SK-N-SH treated with all-trans-retinoic acid at 6 μM for 48 hours (cell line): Measurements from ENCODE around the gene NRG4.
"Not testable (repeated sequence)": the region's sequence is repeated elsewhere in the genome, so short reads cannot be mapped to it uniquely, and the experiment has no call there.

Source experiments
- ATAC-seq: fragments of 200-7000 bp; cut with Tn5 transposase; 3 replicates; pipeline ENCODE4 v1.9.1; 2020; ENCODE audit warnings: mild to moderate bottlenecking, moderate library complexity
- BACH2 ChIP-seq: fragments of 250-450 bp; sonication (Bioruptor Pico); IDR thresholded peaks from 2 replicates; pipeline ENCODE4 v1.9.0; 2021; ENCODE audit warnings: mild to moderate bottlenecking, borderline replicate concordance
- CSDC2 ChIP-seq: fragments of 250-450 bp; sonication (Bioruptor Pico); IDR thresholded peaks from 2 replicates; pipeline ENCODE4 v1.5.0; 2020; ENCODE audit warnings: mild to moderate bottlenecking, moderate library complexity
- ESRRG ChIP-seq: fragments of 250-450 bp; sonication (Bioruptor Pico); IDR thresholded peaks from 2 replicates; pipeline ENCODE4 v1.6.1; 2021; ENCODE audit warnings: mild to moderate bottlenecking
- GLIS3 ChIP-seq: fragments of 250-450 bp; sonication (Bioruptor Pico); IDR thresholded peaks from 2 replicates; pipeline ENCODE4 v1.5.0; 2020; ENCODE audit warnings: mild to moderate bottlenecking, moderate library complexity
- ISL1 ChIP-seq: fragments of 250-450 bp; sonication (Bioruptor Pico); IDR thresholded peaks from 2 replicates; pipeline ENCODE4 v2.1.2; 2022; ENCODE audit warnings: mild to moderate bottlenecking, moderate library complexity
- RARB ChIP-seq: fragments of 250-450 bp; sonication (Bioruptor Pico); IDR thresholded peaks from 2 replicates; pipeline ENCODE4 v1.8.0; 2021; ENCODE audit warnings: mild to moderate bottlenecking, moderate library complexity
- SNAI2 ChIP-seq: fragments of 250-450 bp; sonication (Bioruptor Pico); IDR thresholded peaks from 2 replicates; pipeline ENCODE4 v1.5.0; 2020; ENCODE audit warnings: mild to moderate bottlenecking, moderate library complexity
- TOX ChIP-seq: fragments of 250-450 bp; sonication (Bioruptor Pico); IDR thresholded peaks from 2 replicates; pipeline ENCODE4 v1.8.0; 2021; ENCODE audit warnings: mild to moderate bottlenecking, moderate library complexity, borderline replicate concordance
- ZFP3 ChIP-seq: fragments of 250-450 bp; sonication (Bioruptor Pico); IDR thresholded peaks from 2 replicates; pipeline ENCODE4 v1.5.0; 2020; ENCODE audit warnings: mild to moderate bottlenecking, moderate library complexity
- ZFP30 ChIP-seq: fragments of 450-650 bp; formaldehyde crosslinking; IDR thresholded peaks from 2 replicates; pipeline ENCODE4 v1.5.0; 2022; ENCODE audit warnings: mild to moderate bottlenecking, moderate library complexity
- ZNF565 ChIP-seq: fragments of 450-650 bp; formaldehyde crosslinking; conservative IDR thresholded peaks from 2 replicates; pipeline ENCODE4 v1.5.0; 2020; ENCODE audit warnings: low read depth, mild to moderate bottlenecking, moderate library complexity
- ZNF70 ChIP-seq: fragments of 450-650 bp; formaldehyde crosslinking; IDR thresholded peaks from 2 replicates; pipeline ENCODE4 v1.5.0; 2020; ENCODE audit warnings: mild to moderate bottlenecking, moderate library complexity
- TF ChIP-seq, protein P1 (sequence below): fragments of 250-450 bp; sonication (Bioruptor Pico); IDR thresholded peaks from 2 replicates; pipeline ENCODE4 v1.5.1; 2021; ENCODE audit warnings: mild to moderate bottlenecking, moderate library complexity
- TF ChIP-seq, protein P2 (sequence below): fragments of 250-450 bp; sonication (Bioruptor Pico); IDR thresholded peaks from 2 replicates; pipeline ENCODE4 v1.8.0; 2021; ENCODE audit warnings: low read depth, mild to moderate bottlenecking, moderate library complexity, borderline replicate concordance
- TF ChIP-seq, protein P3 (sequence below): fragments of 250-450 bp; sonication (Bioruptor Pico); IDR thresholded peaks from 2 replicates; pipeline ENCODE4 v1.8.0; 2020; ENCODE audit warnings: mild to moderate bottlenecking, moderate library complexity, borderline replicate concordance
- TF ChIP-seq, protein P4 (sequence below): fragments of 250-450 bp; sonication (Bioruptor Pico); IDR thresholded peaks from 2 replicates; pipeline ENCODE4 v1.5.1; 2020; ENCODE audit warnings: low read depth, mild to moderate bottlenecking, moderate library complexity
- TF ChIP-seq, protein P5 (sequence below): fragments of 250-450 bp; sonication (Bioruptor Pico); IDR thresholded peaks from 2 replicates; pipeline ENCODE4 v1.5.0; 2020; ENCODE audit warnings: mild to moderate bottlenecking, moderate library complexity

The NRG4 gene

DNA sequence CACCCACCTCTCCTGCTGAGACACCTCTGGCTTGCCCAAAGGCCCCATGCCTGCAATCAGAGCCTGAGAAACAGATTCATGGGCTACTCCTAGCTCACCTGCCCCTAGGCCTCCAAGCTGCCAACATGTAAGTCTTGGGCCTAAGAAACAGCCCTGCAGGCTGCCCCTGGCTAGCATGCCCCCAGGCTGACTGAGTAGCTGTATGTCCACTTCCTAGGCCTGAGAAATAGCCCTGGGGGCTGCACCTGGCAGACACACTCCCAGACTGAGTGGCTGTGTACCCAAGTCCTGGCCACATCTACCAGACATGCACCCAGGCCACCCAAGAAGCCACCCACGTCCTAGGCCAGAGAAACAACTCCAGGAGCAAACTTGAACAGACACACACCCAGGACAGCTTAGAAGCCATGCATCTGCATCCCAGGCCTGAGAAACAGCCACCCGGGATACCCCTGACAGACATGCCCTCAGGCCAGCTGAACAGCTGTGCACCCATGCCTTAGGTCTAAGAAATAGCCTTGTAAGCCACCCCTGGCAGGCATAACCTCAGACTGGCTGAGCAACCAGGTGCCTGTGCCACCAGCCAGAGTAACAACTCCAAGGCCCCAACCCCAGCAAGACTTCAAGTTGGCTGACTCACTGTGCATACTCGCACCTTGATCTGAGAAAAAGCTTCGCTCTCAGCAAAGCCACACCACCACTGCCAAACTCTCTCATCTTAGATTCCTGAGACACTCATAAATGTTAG is 12.0 kb upstream of the NRG4 start:
- TF ChIP-seq, protein P1, sequence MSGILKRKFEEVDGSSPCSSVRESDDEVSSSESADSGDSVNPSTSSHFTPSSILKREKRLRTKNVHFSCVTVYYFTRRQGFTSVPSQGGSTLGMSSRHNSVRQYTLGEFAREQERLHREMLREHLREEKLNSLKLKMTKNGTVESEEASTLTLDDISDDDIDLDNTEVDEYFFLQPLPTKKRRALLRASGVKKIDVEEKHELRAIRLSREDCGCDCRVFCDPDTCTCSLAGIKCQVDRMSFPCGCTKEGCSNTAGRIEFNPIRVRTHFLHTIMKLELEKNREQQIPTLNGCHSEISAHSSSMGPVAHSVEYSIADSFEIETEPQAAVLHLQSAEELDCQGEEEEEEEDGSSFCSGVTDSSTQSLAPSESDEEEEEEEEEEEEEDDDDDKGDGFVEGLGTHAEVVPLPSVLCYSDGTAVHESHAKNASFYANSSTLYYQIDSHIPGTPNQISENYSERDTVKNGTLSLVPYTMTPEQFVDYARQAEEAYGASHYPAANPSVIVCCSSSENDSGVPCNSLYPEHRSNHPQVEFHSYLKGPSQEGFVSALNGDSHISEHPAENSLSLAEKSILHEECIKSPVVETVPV (CRISPR knock-in tag): no peak
- TF ChIP-seq ZFP3 (CRISPR knock-in tag) (no peak), SNAI2 (CRISPR knock-in tag) (no peak), BACH2 (CRISPR knock-in tag) (no peak), ZNF70 (CRISPR knock-in tag) (no peak), ISL1 (CRISPR knock-in tag) (no peak), ZFP30 (no peak), CSDC2 (CRISPR knock-in tag) (no peak)
- TF ChIP-seq, protein P2, sequence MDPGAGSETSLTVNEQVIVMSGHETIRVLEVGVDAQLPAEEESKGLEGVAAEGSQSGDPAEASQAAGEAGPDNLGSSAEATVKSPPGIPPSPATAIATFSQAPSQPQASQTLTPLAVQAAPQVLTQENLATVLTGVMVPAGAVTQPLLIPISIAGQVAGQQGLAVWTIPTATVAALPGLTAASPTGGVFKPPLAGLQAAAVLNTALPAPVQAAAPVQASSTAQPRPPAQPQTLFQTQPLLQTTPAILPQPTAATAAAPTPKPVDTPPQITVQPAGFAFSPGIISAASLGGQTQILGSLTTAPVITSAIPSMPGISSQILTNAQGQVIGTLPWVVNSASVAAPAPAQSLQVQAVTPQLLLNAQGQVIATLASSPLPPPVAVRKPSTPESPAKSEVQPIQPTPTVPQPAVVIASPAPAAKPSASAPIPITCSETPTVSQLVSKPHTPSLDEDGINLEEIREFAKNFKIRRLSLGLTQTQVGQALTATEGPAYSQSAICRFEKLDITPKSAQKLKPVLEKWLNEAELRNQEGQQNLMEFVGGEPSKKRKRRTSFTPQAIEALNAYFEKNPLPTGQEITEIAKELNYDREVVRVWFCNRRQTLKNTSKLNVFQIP (CRISPR knock-in tag): no peak
- TF ChIP-seq, protein P3, sequence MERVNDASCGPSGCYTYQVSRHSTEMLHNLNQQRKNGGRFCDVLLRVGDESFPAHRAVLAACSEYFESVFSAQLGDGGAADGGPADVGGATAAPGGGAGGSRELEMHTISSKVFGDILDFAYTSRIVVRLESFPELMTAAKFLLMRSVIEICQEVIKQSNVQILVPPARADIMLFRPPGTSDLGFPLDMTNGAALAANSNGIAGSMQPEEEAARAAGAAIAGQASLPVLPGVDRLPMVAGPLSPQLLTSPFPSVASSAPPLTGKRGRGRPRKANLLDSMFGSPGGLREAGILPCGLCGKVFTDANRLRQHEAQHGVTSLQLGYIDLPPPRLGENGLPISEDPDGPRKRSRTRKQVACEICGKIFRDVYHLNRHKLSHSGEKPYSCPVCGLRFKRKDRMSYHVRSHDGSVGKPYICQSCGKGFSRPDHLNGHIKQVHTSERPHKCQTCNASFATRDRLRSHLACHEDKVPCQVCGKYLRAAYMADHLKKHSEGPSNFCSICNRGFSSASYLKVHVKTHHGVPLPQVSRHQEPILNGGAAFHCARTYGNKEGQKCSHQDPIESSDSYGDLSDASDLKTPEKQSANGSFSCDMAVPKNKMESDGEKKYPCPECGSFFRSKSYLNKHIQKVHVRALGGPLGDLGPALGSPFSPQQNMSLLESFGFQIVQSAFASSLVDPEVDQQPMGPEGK (CRISPR knock-in tag): no peak
- TF ChIP-seq, protein P4, sequence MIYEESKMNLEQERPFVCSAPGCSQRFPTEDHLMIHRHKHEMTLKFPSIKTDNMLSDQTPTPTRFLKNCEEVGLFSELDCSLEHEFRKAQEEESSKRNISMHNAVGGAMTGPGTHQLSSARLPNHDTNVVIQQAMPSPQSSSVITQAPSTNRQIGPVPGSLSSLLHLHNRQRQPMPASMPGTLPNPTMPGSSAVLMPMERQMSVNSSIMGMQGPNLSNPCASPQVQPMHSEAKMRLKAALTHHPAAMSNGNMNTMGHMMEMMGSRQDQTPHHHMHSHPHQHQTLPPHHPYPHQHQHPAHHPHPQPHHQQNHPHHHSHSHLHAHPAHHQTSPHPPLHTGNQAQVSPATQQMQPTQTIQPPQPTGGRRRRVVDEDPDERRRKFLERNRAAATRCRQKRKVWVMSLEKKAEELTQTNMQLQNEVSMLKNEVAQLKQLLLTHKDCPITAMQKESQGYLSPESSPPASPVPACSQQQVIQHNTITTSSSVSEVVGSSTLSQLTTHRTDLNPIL (CRISPR knock-in tag): no peak
- ATAC-seq: no peak

DNA sequence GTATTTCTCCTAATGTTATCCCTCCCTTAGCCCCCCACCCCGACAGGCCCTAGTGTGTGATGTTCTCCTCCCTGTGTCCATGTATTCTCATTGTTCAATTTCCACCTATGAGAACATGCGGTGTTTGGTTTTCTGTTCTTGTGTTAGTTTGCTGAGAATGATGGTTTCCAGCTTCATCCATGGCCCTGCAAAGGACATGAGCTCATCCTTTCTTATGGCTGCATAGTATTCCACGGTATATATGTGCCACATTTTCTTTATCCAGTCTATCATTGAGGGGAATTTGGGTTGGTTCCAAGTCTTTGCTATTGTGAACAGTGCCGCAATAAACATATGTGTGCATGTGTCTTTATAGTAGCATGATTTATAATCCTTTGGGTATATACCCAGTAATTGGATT is 1.2 kb upstream of the NRG4 start:
- ATAC-seq: not testable (repeated sequence)

DNA sequence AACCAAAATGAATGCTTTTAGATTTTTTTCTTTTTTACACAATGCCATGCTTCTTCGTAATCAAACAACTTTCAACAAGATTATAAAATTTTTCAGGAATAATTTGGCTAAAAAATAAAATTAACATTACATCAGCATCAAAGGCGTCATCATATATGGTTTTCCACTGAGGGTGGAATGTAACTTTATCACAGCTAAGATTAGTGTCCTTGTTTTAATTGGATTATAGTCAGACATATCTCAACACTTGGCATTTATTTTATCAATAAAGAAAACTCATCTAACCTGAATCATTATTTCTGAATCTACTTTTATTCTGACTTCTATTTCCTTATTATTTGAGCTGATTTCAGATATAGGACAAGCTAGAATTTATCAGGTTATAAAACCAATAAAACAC is 1.6 kb downstream of the NRG4 start:
- TF ChIP-seq ZNF70 (CRISPR knock-in tag) (no peak), TOX (CRISPR knock-in tag) (no peak), GLIS3 (CRISPR knock-in tag) (no peak), ESRRG (CRISPR knock-in tag) (no peak), ZFP30 (no peak), ZNF565 (CRISPR knock-in tag) (no peak), RARB (CRISPR knock-in tag) (no peak), SNAI2 (CRISPR knock-in tag) (no peak)
- TF ChIP-seq, protein P3 (CRISPR knock-in tag): no peak
- TF ChIP-seq, protein P5, sequence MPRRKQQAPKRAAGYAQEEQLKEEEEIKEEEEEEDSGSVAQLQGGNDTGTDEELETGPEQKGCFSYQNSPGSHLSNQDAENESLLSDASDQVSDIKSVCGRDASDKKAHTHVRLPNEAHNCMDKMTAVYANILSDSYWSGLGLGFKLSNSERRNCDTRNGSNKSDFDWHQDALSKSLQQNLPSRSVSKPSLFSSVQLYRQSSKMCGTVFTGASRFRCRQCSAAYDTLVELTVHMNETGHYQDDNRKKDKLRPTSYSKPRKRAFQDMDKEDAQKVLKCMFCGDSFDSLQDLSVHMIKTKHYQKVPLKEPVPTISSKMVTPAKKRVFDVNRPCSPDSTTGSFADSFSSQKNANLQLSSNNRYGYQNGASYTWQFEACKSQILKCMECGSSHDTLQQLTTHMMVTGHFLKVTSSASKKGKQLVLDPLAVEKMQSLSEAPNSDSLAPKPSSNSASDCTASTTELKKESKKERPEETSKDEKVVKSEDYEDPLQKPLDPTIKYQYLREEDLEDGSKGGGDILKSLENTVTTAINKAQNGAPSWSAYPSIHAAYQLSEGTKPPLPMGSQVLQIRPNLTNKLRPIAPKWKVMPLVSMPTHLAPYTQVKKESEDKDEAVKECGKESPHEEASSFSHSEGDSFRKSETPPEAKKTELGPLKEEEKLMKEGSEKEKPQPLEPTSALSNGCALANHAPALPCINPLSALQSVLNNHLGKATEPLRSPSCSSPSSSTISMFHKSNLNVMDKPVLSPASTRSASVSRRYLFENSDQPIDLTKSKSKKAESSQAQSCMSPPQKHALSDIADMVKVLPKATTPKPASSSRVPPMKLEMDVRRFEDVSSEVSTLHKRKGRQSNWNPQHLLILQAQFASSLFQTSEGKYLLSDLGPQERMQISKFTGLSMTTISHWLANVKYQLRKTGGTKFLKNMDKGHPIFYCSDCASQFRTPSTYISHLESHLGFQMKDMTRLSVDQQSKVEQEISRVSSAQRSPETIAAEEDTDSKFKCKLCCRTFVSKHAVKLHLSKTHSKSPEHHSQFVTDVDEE (CRISPR knock-in tag): no peak
- TF ChIP-seq, protein P1 (CRISPR knock-in tag): no peak
- ATAC-seq: no peak
